Bronchial smooth muscle cell (primary cell): ENCODE results near the gene TPO. TPM values are rescaled to one million over a fixed set of nuclear protein-coding genes. Genes with fewer than 3 reads are reported as not detected.

Experiments
- total RNA-seq: library from RNA; depleted of rRNA; stranded (reverse); fragments of >200 nt; gene quantifications from 2 replicates; pipeline ENCODE4 v1.2.1, GENCODE V29; 2014

TPO gene
- total RNA-seq = not detected in 2 replicates

DNA sequence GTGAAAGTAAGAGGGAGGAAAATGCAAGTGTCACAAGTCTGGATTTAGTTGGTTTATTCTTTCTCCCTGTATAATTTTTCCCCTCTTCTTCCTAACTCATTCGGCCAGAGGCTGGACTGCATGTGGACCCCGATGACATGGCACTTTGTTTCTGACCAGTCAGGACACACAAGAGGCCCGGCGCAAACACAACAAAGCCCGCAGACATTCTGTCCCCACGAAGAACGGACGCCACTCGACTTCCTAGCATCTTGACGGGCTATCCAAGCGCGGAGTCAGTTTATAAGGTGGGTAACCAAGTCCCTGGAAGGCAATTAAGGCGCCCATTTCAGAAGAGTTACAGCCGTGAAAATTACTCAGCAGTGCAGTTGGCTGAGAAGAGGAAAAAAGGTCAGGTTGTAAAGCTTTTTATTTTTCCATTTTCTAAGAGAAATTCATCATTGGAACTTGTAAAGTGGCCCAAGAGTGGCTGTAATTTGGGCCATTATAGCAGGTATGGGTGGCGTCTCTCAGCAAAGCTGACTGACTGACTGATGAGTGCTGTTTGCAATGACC is at the start of gene TPO:
TPO (plus strand) TSS at position 308 of the 555 bp plus-strand sequence. CDS start 946 bp downstream, outside the sequence.

